ENCODE measurements around the gene NEK3. TPM values are rescaled to one million over a fixed set of nuclear protein-coding genes. Genes with fewer than 3 reads are reported as not detected.

The NEK3 gene
- polyA plus RNA-seq, 1 donor from 2014 or later = 61.0 TPM

DNA sequence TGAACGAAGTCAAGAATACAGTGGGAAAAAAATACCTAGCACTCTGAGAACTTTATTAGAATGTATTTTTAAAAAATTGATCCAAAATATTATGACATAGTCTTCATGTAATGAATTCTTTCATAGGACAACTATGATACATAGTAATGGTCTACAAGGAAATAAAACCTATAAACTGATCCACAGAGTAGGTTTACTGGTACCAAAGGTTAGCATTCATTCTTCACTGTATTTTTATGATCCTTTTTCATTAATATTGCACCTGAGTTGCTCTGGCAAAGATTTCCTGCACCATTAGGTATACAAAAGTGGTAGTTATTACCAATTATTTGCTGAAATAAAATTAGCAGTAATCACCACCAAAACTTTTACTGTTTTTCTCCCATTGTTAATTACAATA, 4.2 kb downstream of the NEK3 start:
- H3K27ac ChIP-seq (ENCODE audit: low read length) = no peak overlapping the region
- H3F3A ChIP-seq (ENCODE audit: insufficient read depth, low read length, poor library complexity, severe bottlenecking) = no peaks in the 10 kb centered on the region
- no peaks in the 10 kb centered on the region for H3K9me2 ChIP-seq (ENCODE audit: insufficient read depth, low read length)
- H4K20me1 ChIP-seq (ENCODE audit: insufficient read depth) = no peaks in the 10 kb centered on the region
- no peak overlapping the region for H3K9ac ChIP-seq (ENCODE audit: low read length)
- no peak overlapping the region for H3K4me3 ChIP-seq (ENCODE audit: low read length)
- no peaks in the 10 kb centered on the region for H3K9me3 ChIP-seq (ENCODE audit: low read length)
- H3K27me3 ChIP-seq (ENCODE audit: insufficient read depth, low read depth, low read length) = no peaks in the 10 kb centered on the region
- peaks cover 7% of the 10 kb centered on the region for H3K36me3 ChIP-seq (ENCODE audit: insufficient read depth, low read length)
- no peaks in the 10 kb centered on the region for H3K79me2 ChIP-seq (replicated peaks; ENCODE audit: insufficient read depth, low read length)
- TF ChIP-seq EZH2 (IDR thresholded peaks at IDR 0.05; ENCODE audit: borderline replicate concordance, insufficient read depth, low read length, poor library complexity, severe bottlenecking) (no peak), POLR2AphosphoS5 (IDR thresholded peaks at IDR 0.05) (no peak), MXI1 (conservative IDR thresholded peaks at IDR 0.05; ENCODE audit: poor library complexity, severe bottlenecking) (no peak), SMC3 (conservative IDR thresholded peaks at IDR 0.05; ENCODE audit: poor library complexity) (no peak), CTCF (IDR thresholded peaks at IDR 0.05; ENCODE audit: poor library complexity, severe bottlenecking) (no peak), EP300 (conservative IDR thresholded peaks at IDR 0.05; ENCODE audit: poor library complexity, severe bottlenecking) (no peak), RAD21 (conservative IDR thresholded peaks at IDR 0.05) (no peak), TAF1 (IDR thresholded peaks at IDR 0.05; ENCODE audit: low read depth) (no peak)
- TF ChIP-seq, protein P1, sequence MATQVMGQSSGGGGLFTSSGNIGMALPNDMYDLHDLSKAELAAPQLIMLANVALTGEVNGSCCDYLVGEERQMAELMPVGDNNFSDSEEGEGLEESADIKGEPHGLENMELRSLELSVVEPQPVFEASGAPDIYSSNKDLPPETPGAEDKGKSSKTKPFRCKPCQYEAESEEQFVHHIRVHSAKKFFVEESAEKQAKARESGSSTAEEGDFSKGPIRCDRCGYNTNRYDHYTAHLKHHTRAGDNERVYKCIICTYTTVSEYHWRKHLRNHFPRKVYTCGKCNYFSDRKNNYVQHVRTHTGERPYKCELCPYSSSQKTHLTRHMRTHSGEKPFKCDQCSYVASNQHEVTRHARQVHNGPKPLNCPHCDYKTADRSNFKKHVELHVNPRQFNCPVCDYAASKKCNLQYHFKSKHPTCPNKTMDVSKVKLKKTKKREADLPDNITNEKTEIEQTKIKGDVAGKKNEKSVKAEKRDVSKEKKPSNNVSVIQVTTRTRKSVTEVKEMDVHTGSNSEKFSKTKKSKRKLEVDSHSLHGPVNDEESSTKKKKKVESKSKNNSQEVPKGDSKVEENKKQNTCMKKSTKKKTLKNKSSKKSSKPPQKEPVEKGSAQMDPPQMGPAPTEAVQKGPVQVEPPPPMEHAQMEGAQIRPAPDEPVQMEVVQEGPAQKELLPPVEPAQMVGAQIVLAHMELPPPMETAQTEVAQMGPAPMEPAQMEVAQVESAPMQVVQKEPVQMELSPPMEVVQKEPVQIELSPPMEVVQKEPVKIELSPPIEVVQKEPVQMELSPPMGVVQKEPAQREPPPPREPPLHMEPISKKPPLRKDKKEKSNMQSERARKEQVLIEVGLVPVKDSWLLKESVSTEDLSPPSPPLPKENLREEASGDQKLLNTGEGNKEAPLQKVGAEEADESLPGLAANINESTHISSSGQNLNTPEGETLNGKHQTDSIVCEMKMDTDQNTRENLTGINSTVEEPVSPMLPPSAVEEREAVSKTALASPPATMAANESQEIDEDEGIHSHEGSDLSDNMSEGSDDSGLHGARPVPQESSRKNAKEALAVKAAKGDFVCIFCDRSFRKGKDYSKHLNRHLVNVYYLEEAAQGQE (IDR thresholded peaks at IDR 0.05; ENCODE audit: borderline replicate concordance) = no peak
- H2AFZ ChIP-seq (ENCODE audit: low read depth, low read length) = no peak overlapping the region
- H3K4me2 ChIP-seq (ENCODE audit: low read length) = no peak overlapping the region

- Histone ChIP-seq H3K36me3 (ENCODE audit: insufficient read depth, low read length) (peaks cover 11% of the 10 kb centered on the region), H4K20me1 (ENCODE audit: insufficient read depth) (no peaks in the 10 kb centered on the region)
- TF ChIP-seq EZH2 (IDR thresholded peaks at IDR 0.05; ENCODE audit: borderline replicate concordance, insufficient read depth, low read length, poor library complexity, severe bottlenecking) (no peak), CTCF (IDR thresholded peaks at IDR 0.05; ENCODE audit: poor library complexity, severe bottlenecking) (no peak), MXI1 (conservative IDR thresholded peaks at IDR 0.05; ENCODE audit: poor library complexity, severe bottlenecking) (no peak), RAD21 (conservative IDR thresholded peaks at IDR 0.05) (no peak), SMC3 (conservative IDR thresholded peaks at IDR 0.05; ENCODE audit: poor library complexity) (no peak), POLR2AphosphoS5 (IDR thresholded peaks at IDR 0.05) (no peak), EP300 (conservative IDR thresholded peaks at IDR 0.05; ENCODE audit: poor library complexity, severe bottlenecking) (no peak), TAF1 (IDR thresholded peaks at IDR 0.05; ENCODE audit: low read depth) (no peak)
- TF ChIP-seq, protein P1 (IDR thresholded peaks at IDR 0.05; ENCODE audit: borderline replicate concordance) = no peak
Measured at GRCh38 chr13:52147225-52147624, 12.2 kb downstream of the NEK3 start.

More at GRCh38 chr13:52147225-52147624, 12.2 kb downstream of the NEK3 start:
- no peak overlapping the region for H3K9ac ChIP-seq (ENCODE audit: low read length)
- H2AFZ ChIP-seq (ENCODE audit: low read depth, low read length) = no peak overlapping the region
- no peak overlapping the region for H3K4me2 ChIP-seq (ENCODE audit: low read length)
- H3K9me2 ChIP-seq (ENCODE audit: insufficient read depth, low read length) = no peaks in the 10 kb centered on the region
- no peaks in the 10 kb centered on the region for H3K79me2 ChIP-seq (replicated peaks; ENCODE audit: insufficient read depth, low read length)
- no peaks in the 10 kb centered on the region for H3K27me3 ChIP-seq (ENCODE audit: insufficient read depth, low read depth, low read length)
- no peaks in the 10 kb centered on the region for H3K9me3 ChIP-seq (ENCODE audit: low read length)
- no peak overlapping the region for H3K27ac ChIP-seq (ENCODE audit: low read length)
- no peaks in the 10 kb centered on the region for H3F3A ChIP-seq (ENCODE audit: insufficient read depth, low read length, poor library complexity, severe bottlenecking)
- H3K4me3 ChIP-seq (ENCODE audit: low read length) = no peak overlapping the region
